Measurements from ENCODE around the gene ZFP36L2. TPM values are rescaled to one million over a fixed set of nuclear protein-coding genes. Genes with fewer than 3 reads are reported as not detected.

Gene ZFP36L2
- total and polyA plus RNA-seq, 2 donors (not counting 1 experiment from before 2014, with no cell fraction given), result 94.9 to 482 TPM

DNA sequence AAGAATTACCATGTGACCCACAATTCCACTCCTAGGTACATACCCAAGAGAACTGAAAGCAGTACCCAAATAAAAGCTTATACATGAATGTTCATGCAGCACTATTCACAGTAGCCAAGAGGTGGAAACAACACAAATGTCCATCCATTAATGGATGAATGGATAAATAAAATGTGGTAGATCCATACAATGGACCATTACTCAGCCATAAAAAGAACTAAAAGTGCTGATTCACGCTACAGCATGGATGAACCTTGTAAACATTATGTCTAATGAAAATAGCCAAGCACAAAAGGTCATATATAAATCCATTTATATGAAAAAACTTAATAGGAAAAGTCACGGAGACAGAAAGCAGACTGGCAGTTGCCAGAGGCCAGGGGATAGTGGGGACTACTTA lies 23.6 kb upstream of the ZFP36L2 start:
- H3K27ac Mint-ChIP-seq, result no peak overlapping the region
- ATAC-seq (ENCODE audit: low read depth) (no peak), DNase-seq (no peak)
- Histone ChIP-seq H3K9me3 (ENCODE audit: control extremely low read depth in 1 of 3, control insufficient read depth in 2 of 3, insufficient read depth in 1 of 3, low read length in 2 of 3) (no peaks in the 10 kb centered on the region), H3K9ac (ENCODE audit: low read length) (no peak overlapping the region), H3K4me1 (ENCODE audit: control insufficient read depth in 2 of 2, insufficient read depth in 2 of 2, low read length in 2 of 2) (no peaks in the 10 kb centered on the region), H4K20me1 (ENCODE audit: control insufficient read depth, insufficient read depth, low read length, poor library complexity, severe bottlenecking) (no peaks in the 10 kb centered on the region), H3K27ac (ENCODE audit: low read length in 2 of 2) (no peak overlapping the region), H3K79me2 (ENCODE audit: control insufficient read depth, insufficient read depth, low read length) (no peaks in the 10 kb centered on the region), H3K4me2 (replicated peaks; ENCODE audit: low read depth, low read length, poor library complexity, severe bottlenecking) (no peak overlapping the region), H3K36me3 (replicated peaks in 1 of 2; ENCODE audit: control extremely low read depth in 1 of 2, control insufficient read depth in 1 of 2, extremely low read depth in 1 of 2, insufficient read depth in 2 of 2, low read length in 1 of 2) (peaks cover 6 to 25% of the 10 kb centered on the region in 2 experiments), H3K4me3 (ENCODE audit: control extremely low read depth in 1 of 5, extremely low read depth in 1 of 5, insufficient read depth in 1 of 5, low read depth in 2 of 5, low read length in 4 of 5) (no peak overlapping the region), H3K27me3 (replicated peaks in 1 of 4; ENCODE audit: control extremely low read depth in 1 of 4, control insufficient read depth in 3 of 4, insufficient read depth in 4 of 4, low read length in 3 of 4) (no peaks in the 10 kb centered on the region), H2AFZ (ENCODE audit: insufficient read depth, low read depth, low read length, poor library complexity, severe bottlenecking) (no peak overlapping the region)
- ChIA-PET POLR2A (no interaction called here), CTCF (no interaction called here)
- H3K27me3 Mint-ChIP-seq, result no peaks in the 10 kb centered on the region
- H3K4me1 Mint-ChIP-seq, result no peaks in the 10 kb centered on the region
- intact Hi-C loops (cut with micrococcal nuclease), result no loop called here
- H3K4me3 Mint-ChIP-seq, result no peak overlapping the region
- no peak for TF ChIP-seq EZH2 (IDR thresholded peaks at IDR 0.05; ENCODE audit: borderline replicate concordance, insufficient read depth, low read depth, low read length, poor library complexity, severe bottlenecking)
- TF ChIP-seq, protein P1, sequence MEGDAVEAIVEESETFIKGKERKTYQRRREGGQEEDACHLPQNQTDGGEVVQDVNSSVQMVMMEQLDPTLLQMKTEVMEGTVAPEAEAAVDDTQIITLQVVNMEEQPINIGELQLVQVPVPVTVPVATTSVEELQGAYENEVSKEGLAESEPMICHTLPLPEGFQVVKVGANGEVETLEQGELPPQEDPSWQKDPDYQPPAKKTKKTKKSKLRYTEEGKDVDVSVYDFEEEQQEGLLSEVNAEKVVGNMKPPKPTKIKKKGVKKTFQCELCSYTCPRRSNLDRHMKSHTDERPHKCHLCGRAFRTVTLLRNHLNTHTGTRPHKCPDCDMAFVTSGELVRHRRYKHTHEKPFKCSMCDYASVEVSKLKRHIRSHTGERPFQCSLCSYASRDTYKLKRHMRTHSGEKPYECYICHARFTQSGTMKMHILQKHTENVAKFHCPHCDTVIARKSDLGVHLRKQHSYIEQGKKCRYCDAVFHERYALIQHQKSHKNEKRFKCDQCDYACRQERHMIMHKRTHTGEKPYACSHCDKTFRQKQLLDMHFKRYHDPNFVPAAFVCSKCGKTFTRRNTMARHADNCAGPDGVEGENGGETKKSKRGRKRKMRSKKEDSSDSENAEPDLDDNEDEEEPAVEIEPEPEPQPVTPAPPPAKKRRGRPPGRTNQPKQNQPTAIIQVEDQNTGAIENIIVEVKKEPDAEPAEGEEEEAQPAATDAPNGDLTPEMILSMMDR (IDR thresholded peaks at IDR 0.05), result no peak
- no CpG with 5 or more reads among the region's 2 CpGs for WGBS (ENCODE audit: insufficient coverage)
- H3K9me3 Mint-ChIP-seq (ENCODE audit: insufficient read depth), result no peaks in the 10 kb centered on the region

DNA sequence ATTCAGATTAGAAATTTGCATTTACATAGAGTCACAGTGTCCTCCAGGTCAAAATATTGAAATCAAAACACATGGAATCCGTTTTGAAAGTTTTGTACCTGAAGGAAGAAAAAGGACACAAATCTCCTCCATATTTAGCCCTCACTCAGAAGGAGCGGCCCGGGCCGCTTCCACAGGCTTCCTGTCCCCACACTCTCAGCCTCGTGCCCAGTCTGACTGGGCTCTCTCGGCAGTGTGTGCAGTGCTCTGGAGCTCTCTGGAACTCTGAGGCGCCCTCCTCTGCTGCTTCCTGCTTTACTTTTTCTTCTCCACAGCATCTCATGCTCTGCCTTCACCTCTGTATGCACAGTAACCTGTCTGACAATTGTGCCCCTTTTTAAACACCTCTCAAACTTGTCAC lies 22.2 kb upstream of the ZFP36L2 start:
- H3K4me1 Mint-ChIP-seq, result no peaks in the 10 kb centered on the region

More for the DNA sequence above, 22.2 kb upstream of the ZFP36L2 start:
- no peaks in the 10 kb centered on the region for H3K27me3 ChIP-seq (replicated peaks in 1 of 4; ENCODE audit: control extremely low read depth in 1 of 4, control insufficient read depth in 3 of 4, insufficient read depth in 4 of 4, low read length in 3 of 4)
- H3K27me3 Mint-ChIP-seq, result no peaks in the 10 kb centered on the region
- TF ChIP-seq, protein P1 (IDR thresholded peaks at IDR 0.05), result no peak
- no peak for TF ChIP-seq EZH2 (IDR thresholded peaks at IDR 0.05; ENCODE audit: borderline replicate concordance, insufficient read depth, low read depth, low read length, poor library complexity, severe bottlenecking)
- ChIA-PET POLR2A (no interaction called here), CTCF (no interaction called here)
- H3K79me2 ChIP-seq (ENCODE audit: control insufficient read depth, insufficient read depth, low read length), result no peaks in the 10 kb centered on the region
- H3K4me3 ChIP-seq (ENCODE audit: control extremely low read depth in 1 of 5, extremely low read depth in 1 of 5, insufficient read depth in 1 of 5, low read depth in 2 of 5, low read length in 4 of 5), result no peak overlapping the region
- H3K27ac ChIP-seq (ENCODE audit: low read length in 2 of 2), result no peak overlapping the region
- intact Hi-C loops (cut with micrococcal nuclease), result no loop called here
- no peaks in the 10 kb centered on the region for H3K9me3 ChIP-seq (ENCODE audit: control extremely low read depth in 1 of 3, control insufficient read depth in 2 of 3, insufficient read depth in 1 of 3, low read length in 2 of 3)
- no peak overlapping the region for H3K9ac ChIP-seq (ENCODE audit: low read length)
- H2AFZ ChIP-seq (ENCODE audit: insufficient read depth, low read depth, low read length, poor library complexity, severe bottlenecking), result no peak overlapping the region
- H3K4me1 ChIP-seq (ENCODE audit: control insufficient read depth in 2 of 2, insufficient read depth in 2 of 2, low read length in 2 of 2), result no peaks in the 10 kb centered on the region
- no peaks in the 10 kb centered on the region for H4K20me1 ChIP-seq (ENCODE audit: control insufficient read depth, insufficient read depth, low read length, poor library complexity, severe bottlenecking)
- H3K4me2 ChIP-seq (replicated peaks; ENCODE audit: low read depth, low read length, poor library complexity, severe bottlenecking), result no peak overlapping the region
- no peaks in the 10 kb centered on the region for H3K9me3 Mint-ChIP-seq (ENCODE audit: insufficient read depth)
- no peak overlapping the region for H3K27ac Mint-ChIP-seq
- ATAC-seq (ENCODE audit: low read depth) (no peak), DNase-seq (no peak)
- WGBS (ENCODE audit: insufficient coverage), result 96% methylated on average over 7 of the region's 7 CpGs
- no peak overlapping the region for H3K4me3 Mint-ChIP-seq
- H3K36me3 ChIP-seq (replicated peaks in 1 of 2; ENCODE audit: control extremely low read depth in 1 of 2, control insufficient read depth in 1 of 2, extremely low read depth in 1 of 2, insufficient read depth in 2 of 2, low read length in 1 of 2), result peaks cover 13 to 18% of the 10 kb centered on the region in 2 experiments
